ENCODE measurements around the gene SCN5A.
A peak's percentile ranks its signal among the peaks of the same experiment; 100 is the strongest.

The SCN5A gene

GRCh38 chr3:38648659-38649499, 608 bp downstream of the SCN5A start:
- H3K27ac ChIP-seq (ENCODE audit: low read length) = no peak overlapping the region
- DNase-seq = no peak
- no peaks in the 10 kb centered on the region for H3K9me2 ChIP-seq (replicated peaks; ENCODE audit: insufficient read depth, low read length)
- peaks cover 19% of the 10 kb centered on the region for H3K27me3 ChIP-seq (replicated peaks; ENCODE audit: insufficient read depth, low read length)
- no peaks in the 10 kb centered on the region for H3K79me2 ChIP-seq (ENCODE audit: low read length)
- no peaks in the 10 kb centered on the region for H3K9me3 ChIP-seq (replicated peaks; ENCODE audit: insufficient read depth, low read length)
- no peak overlapping the region; the same call in 1 of the 2 replicates for H3K9ac ChIP-seq (ENCODE audit: low read length)
- H4K20me1 ChIP-seq (ENCODE audit: insufficient read depth, low read length) = no peaks in the 10 kb centered on the region
- H3F3A ChIP-seq (ENCODE audit: insufficient read depth, low read length) = peaks cover 7% of the 10 kb centered on the region; the same call in 1 of the 2 replicates
- peak overlapping the region; percentile 88 for H3K4me2 ChIP-seq (ENCODE audit: low read depth, low read length)
- no peaks in the 10 kb centered on the region for H3K36me3 ChIP-seq (replicated peaks; ENCODE audit: insufficient read depth, low read length)
- H3K4me1 ChIP-seq (ENCODE audit: low read length) = peaks cover 5% of the 10 kb centered on the region; the same call in 1 of the 2 replicates
- H2AFZ ChIP-seq (ENCODE audit: low read length) = peak overlapping the region; percentile 64
- peak overlapping the region; percentile 63 for H3K4me3 ChIP-seq (ENCODE audit: low read length)
- no peak for TF ChIP-seq CTCF (IDR thresholded peaks at IDR 0.05; ENCODE audit: low read length)
- TF ChIP-seq EZH2 (optimal IDR thresholded peaks at IDR 0.05; ENCODE audit: low read depth, low read length) = no peak
- no peak for TF ChIP-seq EZH2phosphoT487 (IDR thresholded peaks at IDR 0.05; ENCODE audit: low read length)

GRCh38 chr3:38648024-38648658, 1.3 kb downstream of the SCN5A start:
- no peaks in the 10 kb centered on the region for H3K36me3 ChIP-seq (replicated peaks; ENCODE audit: insufficient read depth, low read length)
- no peaks in the 10 kb centered on the region for H4K20me1 ChIP-seq (ENCODE audit: insufficient read depth, low read length)
- H3K4me1 ChIP-seq (ENCODE audit: low read length) = peaks cover 5% of the 10 kb centered on the region; the same call in 1 of the 2 replicates
- H3K9ac ChIP-seq (ENCODE audit: low read length) = no peak overlapping the region
- peaks cover 7% of the 10 kb centered on the region; the same call in 1 of the 2 replicates for H3F3A ChIP-seq (ENCODE audit: insufficient read depth, low read length)
- H3K9me3 ChIP-seq (replicated peaks; ENCODE audit: insufficient read depth, low read length) = no peaks in the 10 kb centered on the region
- peaks cover 19% of the 10 kb centered on the region for H3K27me3 ChIP-seq (replicated peaks; ENCODE audit: insufficient read depth, low read length)
- H3K4me3 ChIP-seq (ENCODE audit: low read length) = no peak overlapping the region
- no peak overlapping the region for H3K27ac ChIP-seq (ENCODE audit: low read length)
- DNase-seq = no peak
- H2AFZ ChIP-seq (ENCODE audit: low read length) = no peak overlapping the region
- H3K4me2 ChIP-seq (ENCODE audit: low read depth, low read length) = no peak overlapping the region
- no peaks in the 10 kb centered on the region for H3K79me2 ChIP-seq (ENCODE audit: low read length)
- H3K9me2 ChIP-seq (replicated peaks; ENCODE audit: insufficient read depth, low read length) = no peaks in the 10 kb centered on the region
- no peak for TF ChIP-seq CTCF (IDR thresholded peaks at IDR 0.05; ENCODE audit: low read length)

GRCh38 chr3:38647217-38647970, 2.1 kb downstream of the SCN5A start:
- Histone ChIP-seq H3K4me3 (ENCODE audit: low read length) (no peak overlapping the region), H3K9me3 (replicated peaks; ENCODE audit: insufficient read depth, low read length) (no peaks in the 10 kb centered on the region), H3K9ac (ENCODE audit: low read length) (no peak overlapping the region), H3K36me3 (replicated peaks; ENCODE audit: insufficient read depth, low read length) (no peaks in the 10 kb centered on the region), H3K27me3 (replicated peaks; ENCODE audit: insufficient read depth, low read length) (peaks cover 19% of the 10 kb centered on the region), H2AFZ (ENCODE audit: low read length) (no peak overlapping the region), H3K4me2 (ENCODE audit: low read depth, low read length) (no peak overlapping the region), H3K79me2 (ENCODE audit: low read length) (no peaks in the 10 kb centered on the region), H3K4me1 (ENCODE audit: low read length) (peaks cover 5% of the 10 kb centered on the region; the same call in 1 of the 2 replicates), H3K27ac (ENCODE audit: low read length) (no peak overlapping the region), H4K20me1 (ENCODE audit: insufficient read depth, low read length) (no peaks in the 10 kb centered on the region), H3K9me2 (replicated peaks; ENCODE audit: insufficient read depth, low read length) (no peaks in the 10 kb centered on the region), H3F3A (ENCODE audit: insufficient read depth, low read length) (peaks cover 7% of the 10 kb centered on the region; the same call in 1 of the 2 replicates)
- no peak for TF ChIP-seq EZH2phosphoT487 (IDR thresholded peaks at IDR 0.05; ENCODE audit: low read length)
- no peak for DNase-seq

Data from MM.1S (cell line).